ENCODE results near the gene MMEL1.

The MMEL1 gene

GRCh38 chr1:2547210-2548067 lies 85.4 kb downstream of the MMEL1 start:
- Histone ChIP-seq H3K9ac (ENCODE audit: low read length) (peak overlapping the region; percentile 42), H3K9me3 (ENCODE audit: control insufficient read depth, low read length) (no peaks in the 10 kb centered on the region), H3K4me3 (ENCODE audit: low read length) (peak overlapping the region; percentile 61), H3K27me3 (replicated peaks; ENCODE audit: control insufficient read depth, insufficient read depth, low read length) (no peaks in the 10 kb centered on the region), H3K36me3 (ENCODE audit: control insufficient read depth, insufficient read depth, low read length, severe bottlenecking) (no peaks in the 10 kb centered on the region), H3K4me1 (ENCODE audit: control insufficient read depth, insufficient read depth, low read length) (peaks cover 21% of the 10 kb centered on the region)
- DNase-seq (ENCODE audit: low read depth), result no peak

- DNase-seq (ENCODE audit: low read depth), result peak; percentile 80
- peaks cover 21% of the 10 kb centered on the region for H3K4me1 ChIP-seq (ENCODE audit: control insufficient read depth, insufficient read depth, low read length)
- H3K9ac ChIP-seq (ENCODE audit: low read length), result peak overlapping the region; percentile 42
- H3K27me3 ChIP-seq (replicated peaks; ENCODE audit: control insufficient read depth, insufficient read depth, low read length), result peaks cover under 1% of the 10 kb centered on the region
- H3K4me3 ChIP-seq (ENCODE audit: low read length), result peak overlapping the region; percentile 61
- no peaks in the 10 kb centered on the region for H3K36me3 ChIP-seq (ENCODE audit: control insufficient read depth, insufficient read depth, low read length, severe bottlenecking)
- H3K9me3 ChIP-seq (ENCODE audit: control insufficient read depth, low read length), result no peaks in the 10 kb centered on the region
Observed at GRCh38 chr1:2546515-2547209, 86.2 kb downstream of the MMEL1 start.

DNA sequence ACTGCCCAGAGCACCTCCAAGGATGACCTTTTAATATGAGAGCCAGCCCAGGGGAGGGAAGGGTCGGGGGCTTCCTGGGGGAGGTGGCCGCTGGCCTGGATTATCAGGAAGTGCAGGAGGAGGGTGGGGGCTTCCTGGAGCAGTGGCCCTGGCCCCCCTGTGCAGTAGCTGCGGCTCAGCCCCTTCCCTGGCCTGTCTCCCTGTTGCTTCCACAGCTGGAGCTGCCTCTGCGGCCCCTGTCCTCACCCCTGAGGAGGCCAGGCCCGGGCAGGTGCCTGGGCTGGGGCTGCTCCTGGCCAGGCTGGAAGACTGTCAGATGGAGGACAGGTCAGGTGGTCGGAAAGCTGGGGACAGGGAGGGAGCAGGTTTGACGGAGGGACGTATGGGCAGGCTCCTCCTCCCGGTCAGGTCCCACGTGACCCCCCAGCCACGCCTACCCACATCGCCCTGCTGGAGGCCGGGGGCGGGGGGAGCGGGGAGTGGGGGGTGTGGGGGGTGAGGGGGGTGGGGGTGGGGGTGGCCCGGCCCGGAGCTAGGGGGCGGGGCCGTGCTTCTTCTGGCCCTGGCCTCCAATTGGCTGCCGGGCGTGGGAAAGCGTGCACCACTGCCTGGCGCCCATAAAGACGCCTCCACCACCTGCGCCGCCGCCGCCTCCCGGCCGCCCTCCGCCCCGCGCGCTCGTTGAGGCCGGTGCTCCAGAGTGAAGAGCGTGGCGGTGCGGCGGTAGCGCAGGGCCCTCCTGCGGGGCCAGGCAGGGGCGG lies 86.9 kb downstream of the MMEL1 start:
- H3K9ac ChIP-seq (ENCODE audit: low read length), result no peak overlapping the region
- H3K9me3 ChIP-seq (ENCODE audit: control insufficient read depth, low read length), result no peaks in the 10 kb centered on the region
- DNase-seq (ENCODE audit: low read depth), result peak; percentile 83
- peak overlapping the region; percentile 61 for H3K4me3 ChIP-seq (ENCODE audit: low read length)
- H3K4me1 ChIP-seq (ENCODE audit: control insufficient read depth, insufficient read depth, low read length), result peaks cover 21% of the 10 kb centered on the region
- H3K27me3 ChIP-seq (replicated peaks; ENCODE audit: control insufficient read depth, insufficient read depth, low read length), result peaks cover 3% of the 10 kb centered on the region
- H3K36me3 ChIP-seq (ENCODE audit: control insufficient read depth, insufficient read depth, low read length, severe bottlenecking), result no peaks in the 10 kb centered on the region

- peaks cover 21% of the 10 kb centered on the region for H3K4me1 ChIP-seq (ENCODE audit: control insufficient read depth, insufficient read depth, low read length)
- H3K4me3 ChIP-seq (ENCODE audit: low read length), result no peak overlapping the region
Observed at GRCh38 chr1:2544875-2545640, 87.8 kb downstream of the MMEL1 start.

GRCh38 chr1:2544093-2544874 lies 88.5 kb downstream of the MMEL1 start:
- no peak overlapping the region for H3K9ac ChIP-seq (ENCODE audit: low read length)
- no peak for DNase-seq (ENCODE audit: low read depth)
- no peaks in the 10 kb centered on the region for H3K9me3 ChIP-seq (ENCODE audit: control insufficient read depth, low read length)
- peaks cover 21% of the 10 kb centered on the region for H3K4me1 ChIP-seq (ENCODE audit: control insufficient read depth, insufficient read depth, low read length)
- no peak overlapping the region for H3K4me3 ChIP-seq (ENCODE audit: low read length)
- no peaks in the 10 kb centered on the region for H3K36me3 ChIP-seq (ENCODE audit: control insufficient read depth, insufficient read depth, low read length, severe bottlenecking)
- H3K27me3 ChIP-seq (replicated peaks; ENCODE audit: control insufficient read depth, insufficient read depth, low read length), result peaks cover 7% of the 10 kb centered on the region

More at GRCh38 chr1:2544875-2545640, 87.8 kb downstream of the MMEL1 start:
- Histone ChIP-seq H3K9me3 (ENCODE audit: control insufficient read depth, low read length) (no peaks in the 10 kb centered on the region), H3K27me3 (replicated peaks; ENCODE audit: control insufficient read depth, insufficient read depth, low read length) (peaks cover 7% of the 10 kb centered on the region), H3K9ac (ENCODE audit: low read length) (no peak overlapping the region), H3K36me3 (ENCODE audit: control insufficient read depth, insufficient read depth, low read length, severe bottlenecking) (no peaks in the 10 kb centered on the region)
- no peak for DNase-seq (ENCODE audit: low read depth)

DNA sequence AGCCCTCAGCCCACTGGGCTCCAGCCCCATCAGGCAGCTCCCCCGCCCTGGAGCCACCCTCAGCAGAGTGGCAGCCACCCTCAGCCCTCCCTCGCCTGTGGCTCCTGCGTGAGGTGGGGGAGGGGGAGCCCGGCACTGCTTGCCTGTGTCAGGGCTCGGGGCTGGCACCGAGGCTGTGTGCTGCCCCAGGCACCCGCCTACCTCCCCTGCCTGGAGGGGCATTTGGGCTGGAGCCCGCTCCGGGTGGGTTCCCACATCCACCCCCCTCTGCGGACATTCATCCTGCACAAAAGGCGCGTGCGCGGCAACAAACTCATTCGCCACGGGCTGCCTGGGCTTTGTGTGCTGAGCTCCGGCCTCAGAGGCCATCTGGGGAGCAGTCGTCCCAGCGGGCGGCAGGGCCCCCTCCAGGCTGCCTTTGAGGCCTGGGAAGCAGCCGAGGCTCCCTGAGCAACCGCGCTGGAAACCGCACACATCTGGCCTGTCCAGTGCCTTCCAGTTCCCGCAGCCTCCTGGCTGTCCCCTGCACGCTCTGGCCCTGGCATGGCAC lies 89.2 kb downstream of the MMEL1 start:
- H3K27me3 ChIP-seq (replicated peaks; ENCODE audit: control insufficient read depth, insufficient read depth, low read length), result peaks cover 11% of the 10 kb centered on the region

GRCh38 chr1:2542246-2542915 lies 90.4 kb downstream of the MMEL1 start:
- Histone ChIP-seq H3K4me1 (ENCODE audit: control insufficient read depth, insufficient read depth, low read length) (peaks cover 8% of the 10 kb centered on the region), H3K36me3 (ENCODE audit: control insufficient read depth, insufficient read depth, low read length, severe bottlenecking) (no peaks in the 10 kb centered on the region), H3K27me3 (replicated peaks; ENCODE audit: control insufficient read depth, insufficient read depth, low read length) (peaks cover 22% of the 10 kb centered on the region), H3K9ac (ENCODE audit: low read length) (no peak overlapping the region), H3K4me3 (ENCODE audit: low read length) (no peak overlapping the region), H3K9me3 (ENCODE audit: control insufficient read depth, low read length) (no peaks in the 10 kb centered on the region)
- DNase-seq (ENCODE audit: low read depth), result no peak

More for the DNA sequence above, 89.2 kb downstream of the MMEL1 start:
- Histone ChIP-seq H3K9me3 (ENCODE audit: control insufficient read depth, low read length) (no peaks in the 10 kb centered on the region), H3K4me1 (ENCODE audit: control insufficient read depth, insufficient read depth, low read length) (peaks cover 16% of the 10 kb centered on the region), H3K36me3 (ENCODE audit: control insufficient read depth, insufficient read depth, low read length, severe bottlenecking) (no peaks in the 10 kb centered on the region), H3K9ac (ENCODE audit: low read length) (no peak overlapping the region), H3K4me3 (ENCODE audit: low read length) (no peak overlapping the region)
- DNase-seq (ENCODE audit: low read depth), result no peak

- H3K27me3 ChIP-seq (replicated peaks; ENCODE audit: control insufficient read depth, insufficient read depth, low read length), result peaks cover 24% of the 10 kb centered on the region
- no peak for DNase-seq (ENCODE audit: low read depth)
- no peaks in the 10 kb centered on the region for H3K36me3 ChIP-seq (ENCODE audit: control insufficient read depth, insufficient read depth, low read length, severe bottlenecking)
- peaks cover 2% of the 10 kb centered on the region for H3K4me1 ChIP-seq (ENCODE audit: control insufficient read depth, insufficient read depth, low read length)
- H3K9me3 ChIP-seq (ENCODE audit: control insufficient read depth, low read length), result no peaks in the 10 kb centered on the region
- no peak overlapping the region for H3K9ac ChIP-seq (ENCODE audit: low read length)
- H3K4me3 ChIP-seq (ENCODE audit: low read length), result no peak overlapping the region
Observed at GRCh38 chr1:2541619-2542245, 91.1 kb downstream of the MMEL1 start.

DNA sequence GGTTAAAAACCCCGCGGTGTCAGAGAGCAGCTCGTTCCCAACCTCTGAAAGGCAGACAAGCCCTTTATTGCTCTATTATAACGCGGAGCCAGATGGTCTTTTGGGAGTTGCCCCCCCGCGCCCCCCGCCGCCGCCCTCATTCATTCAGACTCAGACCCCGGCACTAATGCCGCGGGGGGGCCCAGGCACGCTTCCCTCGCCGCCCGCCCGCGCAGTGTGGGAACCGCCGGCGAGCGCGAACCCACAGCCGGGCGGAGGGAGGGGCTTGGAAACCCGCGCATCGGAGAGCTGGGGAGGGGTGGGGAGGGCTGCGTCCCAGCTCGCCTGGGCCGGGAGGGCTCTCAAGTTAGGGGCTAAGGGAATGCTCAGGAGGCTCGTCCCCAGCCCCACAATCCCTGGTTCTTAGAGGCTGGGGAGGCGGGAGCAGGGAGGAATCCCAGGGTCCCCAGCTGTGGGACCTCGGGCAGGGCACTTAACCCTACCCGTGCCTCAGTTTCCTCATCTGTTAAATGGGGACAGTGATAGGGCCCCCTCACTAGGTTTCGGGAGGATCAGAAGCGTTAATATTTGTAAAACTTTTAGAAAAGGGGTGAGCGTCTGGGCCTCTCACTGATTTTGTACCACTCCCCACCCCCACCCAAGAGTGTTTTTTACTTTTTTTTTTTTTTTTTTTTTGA lies 91.9 kb downstream of the MMEL1 start:
- Histone ChIP-seq H3K4me1 (ENCODE audit: control insufficient read depth, insufficient read depth, low read length) (no peaks in the 10 kb centered on the region), H3K27me3 (replicated peaks; ENCODE audit: control insufficient read depth, insufficient read depth, low read length) (peaks cover 30% of the 10 kb centered on the region), H3K4me3 (ENCODE audit: low read length) (no peak overlapping the region), H3K9me3 (ENCODE audit: control insufficient read depth, low read length) (no peaks in the 10 kb centered on the region), H3K36me3 (ENCODE audit: control insufficient read depth, insufficient read depth, low read length, severe bottlenecking) (no peaks in the 10 kb centered on the region), H3K9ac (ENCODE audit: low read length) (no peak overlapping the region)
- DNase-seq (ENCODE audit: low read depth), result no peak
